NCI-H526 (cell line): ENCODE measurements around the gene PYM1.
"Not testable (repeated sequence)": the region's sequence is repeated elsewhere in the genome, so short reads cannot be mapped to it uniquely, and the experiment has no call there.

Experiments
- DNase-seq, 2 experiments: peaks; one replicate each; lab custom pipeline; 2025; lab: John Stamatoyannopoulos, UW

The PYM1 gene

GRCh38 chr12:55912908-55913307 lies 14.8 kb downstream of the PYM1 start:
- DNase-seq: no peak

- DNase-seq: no peak
These were observed 18.2 kb downstream of the PYM1 start for GRCh38 chr12:55909513-55909884.

- peak; percentile 57 to 70 for DNase-seq
These were observed 18.8 kb downstream of the PYM1 start for GRCh38 chr12:55908726-55909512.

GRCh38 chr12:55906056-55906455 lies 21.6 kb downstream of the PYM1 start:
- no peak for DNase-seq

- no peak for DNase-seq
These were observed 25.7 kb downstream of the PYM1 start for GRCh38 chr12:55901881-55902490.

- no peak for DNase-seq
These were observed 28.6 kb downstream of the PYM1 start for GRCh38 chr12:55899082-55899481.

- DNase-seq: no peak
These were observed 34.0 kb downstream of the PYM1 start for GRCh38 chr12:55893723-55894122.

GRCh38 chr12:55891310-55891709 lies 36.4 kb downstream of the PYM1 start:
- DNase-seq: no peak

GRCh38 chr12:55885113-55885512 lies 42.6 kb downstream of the PYM1 start:
- no peak for DNase-seq

- no peak for DNase-seq
These were observed 49.9 kb downstream of the PYM1 start for GRCh38 chr12:55877824-55878223.

- no peak for DNase-seq
These were observed 51.8 kb downstream of the PYM1 start for GRCh38 chr12:55875704-55876467.

- no peak for DNase-seq
These were observed 53.3 kb downstream of the PYM1 start for GRCh38 chr12:55874443-55874842.

GRCh38 chr12:55866454-55867004 lies 61.2 kb downstream of the PYM1 start:
- not testable (repeated sequence) for DNase-seq

GRCh38 chr12:55865327-55865726 lies 62.4 kb downstream of the PYM1 start:
- DNase-seq: no peak

GRCh38 chr12:55862931-55863330 lies 64.8 kb downstream of the PYM1 start:
- DNase-seq: not testable (repeated sequence)

GRCh38 chr12:55862286-55862685 lies 65.4 kb downstream of the PYM1 start:
- DNase-seq: no peak

GRCh38 chr12:55861871-55862270 lies 65.8 kb downstream of the PYM1 start:
- no peak for DNase-seq

- no peak for DNase-seq
These were observed 66.3 kb downstream of the PYM1 start for GRCh38 chr12:55861396-55861795.

- no peak for DNase-seq
These were observed 75.0 kb downstream of the PYM1 start for GRCh38 chr12:55852740-55853139.
